Muscle of arm (tissue), 14 donors: ENCODE measurements around the gene UPF3A. TPM values are rescaled to one million over a fixed set of nuclear protein-coding genes. Genes with fewer than 3 reads are reported as not detected.
A peak's percentile ranks its signal among the peaks of the same experiment; 100 is the strongest.
"Not testable (repeated sequence)": the region's sequence is repeated elsewhere in the genome, so short reads cannot be mapped to it uniquely, and the experiment has no call there.

Experiments
- DNase-seq: peaks from one replicate; pipeline ENCODE4 v3.0.0-alpha.2; 2013
- long read RNA-seq, 11 donors: transcript quantifications; one replicate each; lab custom pipeline, GENCODE V29; 2026
- polyA plus RNA-seq, 12 donors: library from polyadenylated mRNA; unstranded; fragments of 120-200 nt; gene quantifications; one replicate each; pipeline ENCODE4 v1.2.1, GENCODE V29; 2013; ENCODE audit not compliant: insufficient read length in 12 of 12

UPF3A gene, protein sequence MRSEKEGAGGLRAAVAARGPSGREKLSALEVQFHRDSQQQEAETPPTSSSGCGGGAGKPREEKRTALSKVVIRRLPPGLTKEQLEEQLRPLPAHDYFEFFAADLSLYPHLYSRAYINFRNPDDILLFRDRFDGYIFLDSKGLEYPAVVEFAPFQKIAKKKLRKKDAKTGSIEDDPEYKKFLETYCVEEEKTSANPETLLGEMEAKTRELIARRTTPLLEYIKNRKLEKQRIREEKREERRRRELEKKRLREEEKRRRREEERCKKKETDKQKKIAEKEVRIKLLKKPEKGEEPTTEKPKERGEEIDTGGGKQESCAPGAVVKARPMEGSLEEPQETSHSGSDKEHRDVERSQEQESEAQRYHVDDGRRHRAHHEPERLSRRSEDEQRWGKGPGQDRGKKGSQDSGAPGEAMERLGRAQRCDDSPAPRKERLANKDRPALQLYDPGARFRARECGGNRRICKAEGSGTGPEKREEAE
- 100 to 1,000 TPM in 5 of 12 donors, 10 to 100 TPM in 6, not detected in 1; 51.2 to 154 (median 99.6) TPM for polyA plus RNA-seq
- long read RNA-seq, donor 1, transcript UPF3A-207 (4 exons, 678 nt): minor isoform, 5 of 53 reads
- long read RNA-seq, donor 1, transcript UPF3A-205 (3 exons, 423 nt): major isoform, 17 of 53 reads
- long read RNA-seq, donor 1, partial matches to known transcripts: 23 of 53 reads
- long read RNA-seq, donor 1, other reads (novel, unspliced or antisense): 0 of 53 reads
- long read RNA-seq, donor 2, transcript UPF3A-209 (2 exons, 494 nt): major isoform, 10 of 24 reads
- long read RNA-seq, donor 2, transcript UPF3A-205 (3 exons, 423 nt): minor isoform, 9 of 24 reads
- long read RNA-seq, donor 2, partial matches to known transcripts: 0 of 24 reads
- long read RNA-seq, donor 2, other reads (novel, unspliced or antisense): 0 of 24 reads
- long read RNA-seq, donor 3, transcript UPF3A-205 (3 exons, 423 nt): major isoform, 13 of 36 reads
- long read RNA-seq, donor 3, transcript UPF3A-209 (2 exons, 494 nt): minor isoform, 5 of 36 reads
- long read RNA-seq, donor 3, partial matches to known transcripts: 15 of 36 reads
- long read RNA-seq, donor 3, other reads (novel, unspliced or antisense): 0 of 36 reads
- long read RNA-seq, donor 4, transcript UPF3A-205 (3 exons, 423 nt): major isoform, 8 of 18 reads
- long read RNA-seq, donor 4, partial matches to known transcripts: 0 of 18 reads
- long read RNA-seq, donor 4, other reads (novel, unspliced or antisense): 0 of 18 reads
- long read RNA-seq, donor 5, transcript UPF3A-209 (2 exons, 494 nt): minor isoform, 10 of 51 reads
- long read RNA-seq, donor 5, transcript UPF3A-207 (4 exons, 678 nt): minor isoform, 7 of 51 reads
- long read RNA-seq, donor 5, transcript UPF3A-205 (3 exons, 423 nt): major isoform, 15 of 51 reads
- long read RNA-seq, donor 5, partial matches to known transcripts: 14 of 51 reads
- long read RNA-seq, donor 5, other reads (novel, unspliced or antisense): 0 of 51 reads
- long read RNA-seq, donor 6, transcript UPF3A-205 (3 exons, 423 nt): major isoform, 8 of 15 reads
- long read RNA-seq, donor 6, partial matches to known transcripts: 0 of 15 reads
- long read RNA-seq, donor 6, other reads (novel, unspliced or antisense): 0 of 15 reads
- long read RNA-seq, donor 7, partial matches to known transcripts: 0 of 9 reads
- long read RNA-seq, donor 7, other reads (novel, unspliced or antisense): 0 of 9 reads
- long read RNA-seq, donor 8, transcript UPF3A-205 (3 exons, 423 nt): major isoform, 24 of 62 reads
- long read RNA-seq, donor 8, transcript UPF3A-207 (4 exons, 678 nt): minor isoform, 7 of 62 reads
- long read RNA-seq, donor 8, transcript UPF3A-209 (2 exons, 494 nt): minor isoform, 6 of 62 reads
- long read RNA-seq, donor 8, partial matches to known transcripts: 19 of 62 reads
- long read RNA-seq, donor 8, other reads (novel, unspliced or antisense): 0 of 62 reads
- long read RNA-seq, donor 9, transcript UPF3A-205 (3 exons, 423 nt): major isoform, 7 of 20 reads
- long read RNA-seq, donor 9, partial matches to known transcripts: 6 of 20 reads
- long read RNA-seq, donor 9, other reads (novel, unspliced or antisense): 0 of 20 reads
- long read RNA-seq, donor 10, transcript UPF3A-205 (3 exons, 423 nt): major isoform, 20 of 38 reads
- long read RNA-seq, donor 10, partial matches to known transcripts: 10 of 38 reads
- long read RNA-seq, donor 10, other reads (novel, unspliced or antisense): 0 of 38 reads
- long read RNA-seq, donor 11, transcript UPF3A-207 (4 exons, 678 nt): minor isoform, 5 of 31 reads
- long read RNA-seq, donor 11, transcript UPF3A-205 (3 exons, 423 nt): major isoform, 12 of 31 reads
- long read RNA-seq, donor 11, partial matches to known transcripts: 10 of 31 reads
- long read RNA-seq, donor 11, other reads (novel, unspliced or antisense): 0 of 31 reads

DNA sequence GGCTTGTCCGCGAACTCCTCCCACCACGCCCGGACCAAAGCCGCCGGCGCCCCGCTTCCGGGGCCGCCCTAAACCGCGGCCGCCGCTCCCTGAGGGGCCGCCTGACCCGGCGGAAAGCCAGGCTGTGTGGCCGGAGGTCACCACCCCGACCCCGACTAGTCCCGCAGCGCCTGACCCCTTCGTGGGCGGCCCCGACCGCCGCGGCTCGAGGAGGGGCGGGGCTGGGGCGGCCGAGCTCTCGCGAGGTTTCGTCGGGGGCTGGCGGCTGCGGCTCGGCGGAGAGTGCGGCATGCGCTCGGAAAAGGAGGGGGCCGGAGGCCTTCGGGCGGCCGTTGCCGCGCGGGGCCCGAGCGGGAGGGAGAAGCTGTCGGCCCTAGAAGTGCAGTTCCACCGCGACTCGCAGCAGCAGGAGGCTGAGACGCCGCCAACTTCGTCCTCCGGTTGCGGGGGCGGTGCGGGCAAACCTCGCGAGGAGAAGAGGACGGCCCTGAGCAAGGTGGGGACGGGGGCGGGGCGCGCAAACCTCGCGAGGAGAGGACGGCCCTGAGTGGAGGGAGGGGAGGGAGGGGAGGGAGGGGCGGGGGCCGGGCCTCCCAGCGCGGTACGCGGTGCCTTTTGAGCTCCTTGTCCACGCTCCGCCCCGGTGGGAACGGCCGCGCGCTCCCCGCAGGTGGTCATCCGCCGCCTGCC, at the start of gene UPF3A:
UPF3A (plus strand) TSS at position 251 of the 690 bp plus-strand sequence; CDS start at position 290, 39 bp downstream.
- DNase-seq: peak; percentile 96

DNA sequence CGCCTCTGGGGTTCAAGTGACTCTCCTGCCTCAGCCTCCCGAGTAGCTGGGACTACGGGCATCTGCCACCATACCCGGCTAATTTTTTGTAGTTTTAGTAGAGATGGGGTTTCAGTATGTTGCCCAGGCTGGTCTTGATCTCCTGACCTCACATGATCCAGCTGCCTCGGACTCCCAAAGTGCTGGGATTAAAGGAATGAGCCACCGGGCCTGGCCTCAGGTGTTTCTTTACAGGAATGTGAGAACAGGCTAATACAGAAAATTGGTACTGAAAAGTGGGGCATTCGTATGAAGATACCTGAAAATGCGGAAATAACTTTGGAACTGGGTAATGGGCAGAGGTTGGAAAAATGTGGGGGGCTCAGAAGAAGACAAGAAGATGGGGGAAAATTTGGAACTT, 49.5 kb upstream of the UPF3A start:
- no peak for DNase-seq

DNA sequence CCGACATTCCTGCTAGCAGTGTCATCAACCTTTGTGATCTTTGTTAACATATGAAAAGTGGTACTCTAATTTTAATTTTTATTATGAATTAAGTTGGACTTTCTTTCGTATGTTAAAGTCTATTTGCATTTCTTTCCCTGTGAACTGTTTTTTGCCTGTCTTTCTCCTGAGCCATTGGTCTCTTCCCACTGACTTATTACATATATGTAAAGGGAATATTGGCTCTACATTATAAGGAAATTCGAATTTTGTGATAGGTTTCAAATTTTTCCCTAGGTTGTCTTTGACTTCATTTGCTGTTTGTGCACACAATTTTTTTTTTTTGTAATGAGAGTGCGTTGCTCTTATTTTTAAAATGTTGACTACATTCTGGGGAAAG, 47.1 kb upstream of the UPF3A start:
- DNase-seq: no peak

DNA sequence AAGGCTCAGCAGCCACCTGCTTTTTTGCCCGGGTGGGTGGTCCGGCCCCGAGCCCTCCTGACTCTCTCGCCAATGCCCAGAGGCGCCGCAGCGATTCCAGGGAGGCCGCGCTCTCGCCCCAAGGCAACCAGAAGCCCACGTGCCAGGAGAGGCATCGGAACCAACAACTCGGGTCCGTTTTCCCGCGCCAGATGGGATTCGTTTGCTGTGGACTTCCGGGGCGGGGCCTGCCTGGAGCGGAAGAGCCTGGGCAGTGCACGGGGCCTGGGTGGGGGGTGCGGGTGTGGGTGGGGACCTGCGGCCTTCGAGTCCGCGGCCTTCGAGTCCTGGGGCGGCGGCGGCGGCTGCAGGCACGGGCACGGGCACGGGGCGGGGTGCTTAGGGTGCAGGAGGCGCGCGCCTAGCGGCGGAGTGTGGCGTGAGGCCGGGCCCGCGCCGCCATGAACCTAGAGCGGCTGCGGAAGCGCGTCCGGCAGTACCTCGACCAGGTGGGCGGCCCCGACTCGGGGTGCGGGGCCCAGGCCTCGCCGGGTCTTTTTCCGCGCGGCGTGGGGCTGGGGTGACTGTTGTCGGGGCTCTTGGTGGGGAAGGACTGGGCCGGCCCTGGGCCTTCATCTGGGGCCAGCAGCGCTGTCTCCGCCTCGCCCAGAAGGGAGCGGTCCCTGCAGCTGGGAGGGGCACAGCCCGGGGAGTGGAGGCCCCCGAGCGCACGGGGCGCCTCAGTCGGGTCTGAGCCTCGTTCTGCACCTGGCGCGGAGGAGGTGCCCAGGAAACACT, 46.6 kb upstream of the UPF3A start, which contains the start of gene CDC16:
CDC16 (plus strand) TSS at position 253 of the 777 bp plus-strand sequence; CDS start at position 441, 188 bp downstream.
- peak; percentile 90 for DNase-seq

DNA sequence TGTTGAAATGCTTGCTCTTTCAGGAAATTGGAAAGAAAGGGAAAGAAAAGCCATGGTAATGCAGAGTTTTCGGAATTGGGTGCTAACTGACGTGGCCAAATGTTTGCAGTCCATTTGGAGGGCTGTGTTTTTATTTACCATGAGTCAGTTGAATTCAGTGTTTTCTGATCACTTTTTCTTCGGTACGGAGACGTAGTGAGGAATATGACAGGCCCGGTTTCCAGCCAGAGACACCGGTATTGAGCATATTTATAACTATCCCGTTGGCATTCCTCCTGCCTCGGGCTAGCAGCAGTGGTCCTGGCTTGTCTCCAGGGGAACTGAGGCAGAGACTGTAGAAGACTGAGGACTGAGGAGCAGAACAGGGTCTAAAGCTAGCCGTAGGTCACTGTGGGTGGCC, 45.7 kb upstream of the UPF3A start:
- no peak for DNase-seq

DNA sequence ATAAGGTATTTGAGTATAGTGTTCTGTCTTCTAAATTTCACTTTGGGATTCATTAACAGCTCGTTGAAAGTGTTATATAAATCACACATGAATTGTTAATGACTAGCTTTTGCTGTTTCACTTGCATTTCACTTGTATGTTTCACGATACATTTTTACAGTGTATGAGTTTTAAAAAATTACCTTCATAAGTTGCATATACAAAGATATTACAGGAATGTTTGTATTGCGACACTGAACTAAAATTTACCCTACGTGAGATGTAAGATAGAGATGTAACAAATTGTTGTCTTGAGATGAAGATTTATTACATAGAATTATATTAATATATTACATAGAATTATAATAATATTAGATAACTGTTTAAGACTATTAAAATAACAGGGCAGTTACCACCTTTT, 45.2 kb upstream of the UPF3A start:
- DNase-seq: no peak

DNA sequence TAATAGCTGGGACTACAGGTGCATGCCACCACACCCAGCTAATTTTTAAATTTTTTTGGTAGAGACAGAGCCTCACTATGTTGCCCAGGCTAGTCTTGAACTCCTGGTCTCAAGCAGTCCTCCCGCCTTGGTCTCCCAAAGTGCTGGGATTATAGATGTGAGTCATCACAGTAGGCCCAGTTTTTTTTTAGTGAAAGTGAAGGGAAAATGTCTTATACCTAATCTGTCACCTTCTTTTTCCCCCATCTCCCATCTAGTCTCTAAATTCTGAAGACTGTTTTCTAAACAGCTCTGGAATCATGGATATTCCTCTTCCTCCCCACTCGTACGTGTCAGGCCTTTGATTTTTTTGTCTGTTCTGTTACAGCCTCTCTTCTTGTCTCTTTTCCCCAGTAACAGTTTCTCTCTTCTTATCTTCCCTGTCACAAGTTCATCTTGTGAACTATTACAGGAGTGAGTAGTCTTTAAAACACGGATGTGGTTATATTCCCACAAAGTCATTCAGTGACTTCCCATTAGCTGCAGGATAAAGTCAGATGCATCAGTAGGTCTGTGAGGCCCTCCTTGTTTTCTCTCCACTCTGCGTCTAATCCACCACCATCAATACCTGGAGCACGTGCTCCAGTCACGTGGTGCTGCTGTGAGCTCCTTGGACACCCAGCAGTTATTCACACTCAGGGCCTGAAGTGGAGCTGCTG, 43.8 kb upstream of the UPF3A start:
- no peak for DNase-seq

DNA sequence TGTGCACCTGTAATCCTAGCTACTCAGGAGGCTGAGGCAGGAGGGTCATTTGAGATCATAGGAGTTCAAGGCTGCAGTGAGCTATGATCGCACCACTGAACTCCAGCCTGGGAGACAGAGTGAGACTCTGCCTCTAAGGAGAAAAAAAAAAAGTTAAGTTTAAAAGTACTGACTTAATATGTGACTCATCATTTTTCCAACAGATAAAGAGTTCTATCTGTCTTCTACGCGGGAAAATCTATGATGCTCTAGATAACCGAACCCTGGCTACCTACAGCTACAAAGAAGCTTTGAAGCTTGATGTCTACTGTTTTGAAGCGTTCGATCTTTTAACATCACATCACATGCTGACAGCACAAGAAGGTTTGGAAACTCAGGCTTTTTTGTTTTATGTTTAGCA, 39.5 kb upstream of the UPF3A start:
- no peak for DNase-seq

DNA sequence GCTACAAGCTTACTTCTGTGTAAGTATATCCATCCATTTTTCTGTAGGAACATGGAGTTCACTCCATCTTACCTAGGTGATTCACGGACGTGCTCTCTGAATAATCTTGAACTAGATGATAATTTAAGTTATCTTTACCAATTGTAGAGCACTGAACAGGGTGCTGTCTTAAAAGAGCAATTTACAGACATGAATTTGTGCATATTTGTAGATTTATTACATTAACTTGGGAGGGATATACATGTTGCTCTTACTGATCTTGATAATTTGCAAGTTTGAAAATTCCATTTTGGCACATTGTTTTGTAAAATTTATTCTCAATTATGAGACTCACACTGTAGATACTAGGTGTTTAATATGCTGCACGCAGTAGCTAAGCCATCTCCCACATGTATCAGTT, 37.4 kb upstream of the UPF3A start:
- DNase-seq: no peak

DNA sequence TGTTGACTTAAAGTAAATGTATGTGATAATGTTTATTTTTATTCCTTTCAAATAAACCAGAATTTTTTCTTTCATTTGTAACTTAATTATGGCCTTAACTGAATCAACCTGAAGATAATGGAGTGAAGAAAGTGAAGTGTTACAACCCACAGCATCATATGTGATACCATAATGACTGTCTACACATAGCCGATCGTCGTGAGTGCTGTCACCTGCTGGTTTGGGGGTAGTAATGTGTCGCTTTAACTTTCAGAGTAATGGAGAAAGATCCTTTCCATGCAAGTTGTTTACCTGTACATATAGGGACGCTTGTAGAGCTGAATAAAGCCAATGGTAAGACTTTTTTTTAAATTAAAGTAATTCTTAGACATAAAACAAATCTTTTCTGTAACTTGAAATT, 36.8 kb upstream of the UPF3A start:
- DNase-seq: no peak

DNA sequence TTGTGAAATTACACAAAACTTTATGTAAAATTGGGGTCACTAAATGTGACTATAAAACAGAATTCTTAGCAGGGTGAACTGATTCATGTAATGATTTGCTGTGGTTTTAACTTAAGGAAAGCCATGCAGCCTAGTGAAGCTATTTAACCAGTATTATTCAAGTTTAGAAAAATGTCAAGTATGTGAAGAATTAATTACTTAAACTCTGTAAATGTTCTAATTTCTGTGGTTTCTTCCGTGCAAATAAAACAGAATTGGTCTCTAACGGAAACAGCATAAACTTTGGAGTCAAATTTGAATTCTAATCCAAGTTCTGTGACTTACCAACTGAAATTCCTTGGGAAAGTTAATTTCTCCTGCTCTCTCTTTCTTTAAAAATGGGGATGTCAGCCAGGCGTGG, 33.4 kb upstream of the UPF3A start:
- DNase-seq: no peak

DNA sequence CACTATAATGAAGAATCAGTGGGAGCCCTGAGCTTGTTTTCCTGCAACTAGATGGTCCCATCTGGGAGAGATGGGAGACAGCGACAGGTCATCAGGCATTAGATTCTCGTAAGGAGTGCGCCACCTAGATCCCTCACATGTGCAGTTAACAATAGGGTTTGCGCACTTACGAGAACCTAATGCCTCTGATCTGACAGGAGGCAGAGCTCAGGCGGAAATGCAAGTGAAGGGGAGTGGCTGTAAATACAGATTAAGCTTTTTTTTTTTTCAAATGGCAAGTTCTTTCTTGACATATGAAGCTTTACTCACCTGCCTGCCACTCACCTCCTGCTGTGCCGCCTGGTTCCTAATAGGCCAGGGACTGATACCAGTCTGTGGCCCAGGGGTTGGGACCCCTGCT, 32.3 kb upstream of the UPF3A start:
- DNase-seq: no peak

DNA sequence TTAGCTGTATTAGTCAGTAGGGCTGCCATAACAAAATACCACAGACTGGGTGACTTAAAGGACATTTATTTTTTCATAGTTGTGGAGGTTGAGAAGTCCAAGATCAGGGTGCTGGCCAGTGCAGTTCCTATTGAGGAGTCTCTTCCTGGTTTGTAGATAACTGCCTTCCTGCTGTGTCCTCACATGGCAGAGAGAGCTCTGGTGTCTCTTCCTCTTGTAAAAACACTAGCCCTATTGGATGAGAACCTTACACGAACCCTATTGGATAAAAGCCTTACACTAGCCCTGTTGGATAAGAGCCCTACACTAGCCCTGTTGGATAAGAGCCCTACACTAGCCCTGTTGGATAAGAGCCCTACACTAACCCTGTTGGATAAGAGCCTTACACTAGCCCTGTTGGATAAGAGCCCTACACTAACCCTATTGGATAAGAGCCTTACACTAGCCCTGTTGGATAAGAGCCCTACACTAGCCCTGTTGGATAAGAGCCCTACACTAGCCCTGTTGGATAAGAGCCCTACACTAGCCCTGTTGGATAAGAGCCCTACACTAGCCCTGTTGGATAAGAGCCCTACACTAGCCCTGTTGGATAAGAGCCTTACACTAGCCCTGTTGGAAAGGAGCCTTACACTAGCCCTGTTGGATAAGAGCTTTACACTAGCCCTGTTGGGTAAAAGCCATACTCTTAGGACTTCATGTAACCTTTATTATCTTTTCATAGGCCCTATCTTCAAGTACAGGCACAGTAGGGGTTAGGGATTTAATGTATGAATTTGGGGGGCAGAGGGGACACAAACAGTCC, 29.6 kb upstream of the UPF3A start:
- DNase-seq: not testable (repeated sequence)

DNA sequence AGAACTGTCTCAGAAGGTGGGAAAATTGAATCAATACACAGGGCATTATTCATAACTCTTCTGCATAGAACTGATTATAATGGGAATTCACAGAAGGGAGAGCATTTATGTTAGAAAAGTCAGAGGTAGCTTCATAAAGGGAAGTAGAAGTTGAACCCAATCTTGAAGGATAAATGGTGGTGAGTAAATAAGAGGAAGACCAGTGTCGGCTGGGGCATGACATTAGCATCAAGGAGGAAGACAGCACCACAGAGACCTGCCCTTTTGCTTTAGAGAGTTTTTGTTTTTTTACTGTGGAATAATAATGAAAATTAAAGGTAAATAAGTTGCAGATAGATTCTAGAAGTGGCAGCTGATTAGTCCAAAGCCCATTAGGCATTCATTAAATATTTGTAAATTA, 24.9 kb upstream of the UPF3A start:
- no peak for DNase-seq

DNA sequence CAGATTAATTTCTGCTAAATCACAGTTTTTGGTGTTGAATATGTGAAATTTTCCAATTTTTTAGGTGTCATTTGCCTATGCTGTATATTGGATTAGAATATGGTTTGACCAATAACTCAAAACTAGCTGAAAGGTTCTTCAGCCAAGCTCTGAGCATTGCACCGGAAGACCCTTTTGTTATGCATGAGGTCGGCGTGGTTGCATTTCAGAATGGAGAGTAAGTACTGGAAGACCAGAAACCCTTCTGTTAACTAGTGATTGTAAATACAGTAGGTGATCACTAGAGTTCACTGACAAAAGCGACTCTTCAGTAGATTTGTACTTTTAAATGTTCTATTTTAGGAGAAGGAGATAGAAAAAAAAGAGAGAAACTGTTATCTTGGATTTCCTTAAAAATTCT, 24.4 kb upstream of the UPF3A start:
- DNase-seq: no peak

DNA sequence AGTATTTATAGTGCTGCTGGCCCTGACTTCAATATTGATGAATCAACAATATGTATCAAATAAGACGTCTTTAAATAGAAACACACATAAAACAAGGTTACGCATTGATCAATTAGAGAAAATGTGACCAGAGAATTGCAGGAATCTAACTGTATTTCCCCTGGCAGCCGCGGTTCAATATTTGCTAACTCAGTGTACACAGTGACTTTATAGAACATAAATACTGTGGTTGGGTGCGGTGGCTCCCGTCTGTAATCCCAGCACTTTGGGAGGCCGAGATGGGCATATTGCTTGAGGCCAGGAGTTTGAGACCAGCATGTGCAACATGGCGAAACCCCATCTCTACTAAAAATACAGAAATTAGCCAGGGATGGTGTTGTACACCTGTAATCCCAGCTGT, 22.8 kb upstream of the UPF3A start:
- DNase-seq: no peak
